Measurements from ENCODE around the gene DGKG.

- TF ChIP-seq CTCF (conservative IDR thresholded peaks at IDR 0.05; ENCODE audit: low read depth, low read length) = no peak
- TF ChIP-seq EZH2 (IDR thresholded peaks at IDR 0.05; ENCODE audit: borderline replicate concordance, low read depth, low read length, poor library complexity, severe bottlenecking) = no peak
These were observed 38.6 kb upstream of the DGKG start for GRCh38 chr3:186400662-186401061.

All from A673 (cell line).